ENCODE measurements around the gene DNAI4. TPM values are rescaled to one million over a fixed set of nuclear protein-coding genes. Genes with fewer than 3 reads are reported as not detected.

DNAI4 gene
- total RNA-seq, 2 experiments from 2014 or later: 0.80 to 3.7 TPM

GRCh38 chr1:66764994-66765578 is 159.6 kb downstream of the DNAI4 start:
- ATAC-seq (no peak), DNase-seq (peak; percentile 67)
- no peaks in the 10 kb centered on the region for H3K9me3 Mint-ChIP-seq (ENCODE audit: low read depth)

More at GRCh38 chr1:66764994-66765578, 159.6 kb downstream of the DNAI4 start:
- CTCF ChIA-PET: interaction anchor here (0.7 to 3.4 kb wide), 13 partner anchors 10 to 736 kb away, joined by 3 to 17 read pairs (median 5); partner anchors contain the start of genes DNAI4 and MIER1
- Mint-ChIP-seq H3K27ac (no peak overlapping the region), H3K4me3 (no peak overlapping the region), H3K36me3 (no peaks in the 10 kb centered on the region), H3K27me3 (no peaks in the 10 kb centered on the region), H3K4me1 (peaks cover 16% of the 10 kb centered on the region)

Other genes starting within 250 kb of the DNAI4 start
- gene DYNLT5, start 172.4 kb downstream of the DNAI4 start, total RNA-seq: not detected
- gene INSL5, start 123.6 kb downstream of the DNAI4 start, total RNA-seq: not detected
- gene MIER1, start 134 bp upstream of the DNAI4 start, total RNA-seq: 10 to 100 TPM; 51.3 to 51.5 TPM
- gene SLC35D1, start 129.3 kb upstream of the DNAI4 start, total RNA-seq: 10 to 100 TPM in 1 of 2 experiments, 1 to 10 TPM in 1; 9.1 to 15.2 TPM
- not detected for gene C1orf141, start 210.1 kb upstream of the DNAI4 start, total RNA-seq
- 1 to 10 TPM in 1 of 2 experiments, under 1 TPM in 1; 0.53 to 2.2 TPM for gene IL23R, start 241.6 kb upstream of the DNAI4 start, total RNA-seq

All from activated CD8-positive, alpha-beta memory T cell treated with anti-CD3 and anti-CD28 coated beads, Interleukin-2, amount 10 ng/mL, durations not matched to agents 7 days and 5 days (primary cell).